ENCODE results near the gene RPA3. TPM values are rescaled to one million over a fixed set of nuclear protein-coding genes. Genes with fewer than 3 reads are reported as not detected.

RPA3 gene
- total RNA-seq, 6 donors from 2014 or later, result 6.3 to 31.1 (median 19.5) TPM

DNA sequence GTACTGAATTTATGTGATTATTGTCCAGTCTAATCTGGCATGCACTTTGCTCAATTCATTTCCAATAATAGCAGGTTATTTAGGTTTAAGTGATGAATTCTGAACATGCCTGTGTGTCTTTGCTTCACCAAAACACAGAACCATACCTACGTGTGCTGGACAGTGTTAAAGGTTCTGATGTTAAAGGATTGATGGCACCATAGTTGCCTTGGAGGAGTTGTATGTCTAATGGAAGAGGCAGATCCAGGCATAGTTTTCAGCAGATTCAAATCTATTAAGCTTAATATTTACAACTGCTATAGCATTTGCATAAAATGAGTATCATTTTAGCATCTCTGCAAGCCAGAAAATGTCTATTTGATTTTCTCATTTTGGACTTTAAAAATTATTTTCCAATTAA, 105.9 kb downstream of the RPA3 start:
- no peak overlapping the region for H3K27ac ChIP-seq
- DNase-seq (no peak), ATAC-seq (ENCODE audit: low FRiP score in 2 of 2) (no peak)
- 95 to 100% methylated on average over 1 of the region's 1 CpG for WGBS, 2 donors
- H3K36me3 ChIP-seq, result peaks cover 0 to 16% (median 0%) of the 10 kb centered on the region in 4 donors
- no peaks in the 10 kb centered on the region for H3K4me1 ChIP-seq
- no peaks in the 10 kb centered on the region for H3K27me3 ChIP-seq
- no peak for TF ChIP-seq POLR2A (IDR thresholded peaks at IDR 0.05)
- TF ChIP-seq CTCF (IDR thresholded peaks at IDR 0.05), result no peak
- no peak for TF ChIP-seq POLR2AphosphoS5 (IDR thresholded peaks at IDR 0.05)
- no peak for TF ChIP-seq EP300 (IDR thresholded peaks at IDR 0.05)
- no peak overlapping the region for H3K4me3 ChIP-seq
- no peaks in the 10 kb centered on the region for H3K9me3 ChIP-seq

DNA sequence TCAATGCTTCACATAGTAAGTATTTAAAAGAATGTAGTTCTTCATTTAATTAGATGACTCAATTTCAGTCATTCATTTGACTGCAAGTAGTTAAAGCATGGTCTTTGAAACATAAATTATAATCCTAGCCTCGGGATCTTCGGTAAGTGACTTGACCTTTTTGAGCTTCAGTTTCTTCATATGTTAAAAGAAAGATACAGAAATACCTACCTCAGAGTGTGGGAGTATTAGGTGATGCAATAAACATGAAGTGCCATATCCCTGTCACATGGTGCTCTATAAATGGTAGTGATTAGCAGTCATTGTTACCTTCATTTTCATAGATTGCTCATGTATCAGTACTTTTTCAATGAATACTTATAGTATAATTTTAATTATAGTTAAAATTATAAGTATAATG, 109.1 kb downstream of the RPA3 start:
- TF ChIP-seq POLR2A (IDR thresholded peaks at IDR 0.05) (no peak), EP300 (IDR thresholded peaks at IDR 0.05) (no peak), CTCF (IDR thresholded peaks at IDR 0.05) (no peak), POLR2AphosphoS5 (IDR thresholded peaks at IDR 0.05) (no peak)
- DNase-seq, result no peak
- Histone ChIP-seq H3K36me3 (peaks cover 4 to 27% (median 6%) of the 10 kb centered on the region in 4 donors), H3K4me1 (no peaks in the 10 kb centered on the region), H3K4me3 (no peak overlapping the region), H3K27me3 (no peaks in the 10 kb centered on the region), H3K27ac (no peak overlapping the region), H3K9me3 (no peaks in the 10 kb centered on the region)
- WGBS, 2 donors, result 95 to 97% methylated on average over 2 of the region's 2 CpGs
- ATAC-seq (ENCODE audit: low FRiP score in 2 of 2), result no peak

DNA sequence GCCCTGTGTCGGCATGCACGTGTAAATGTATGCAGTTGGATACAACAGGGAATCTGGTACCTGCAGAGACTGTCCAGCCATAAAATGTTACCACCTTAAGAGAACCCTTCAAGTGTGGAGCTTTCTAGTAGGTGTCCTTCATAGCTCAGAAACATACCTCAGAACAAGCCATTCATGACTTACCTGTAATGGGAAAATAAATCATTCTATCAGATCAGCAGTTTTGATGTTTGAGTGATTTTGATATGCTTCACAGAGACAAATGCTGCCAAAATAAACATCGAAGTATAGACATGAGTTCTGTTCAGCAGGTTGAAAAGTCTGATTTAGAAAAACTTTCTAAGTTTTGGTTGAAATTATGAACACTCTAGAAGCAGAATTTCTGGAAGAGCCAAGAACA, 111.4 kb downstream of the RPA3 start:
- TF ChIP-seq POLR2AphosphoS5 (IDR thresholded peaks at IDR 0.05) (no peak), EP300 (IDR thresholded peaks at IDR 0.05) (no peak), POLR2A (IDR thresholded peaks at IDR 0.05) (no peak), CTCF (IDR thresholded peaks at IDR 0.05) (no peak)
- Histone ChIP-seq H3K36me3 (peaks cover 4 to 27% (median 6%) of the 10 kb centered on the region in 4 donors), H3K4me1 (no peaks in the 10 kb centered on the region), H3K27ac (no peak overlapping the region), H3K9me3 (no peaks in the 10 kb centered on the region), H3K4me3 (no peak overlapping the region), H3K27me3 (no peaks in the 10 kb centered on the region)
- ATAC-seq (ENCODE audit: low FRiP score in 2 of 2) (no peak), DNase-seq (no peak)
- 58 to 62% methylated on average over 3 of the region's 3 CpGs for WGBS, 2 donors

DNA sequence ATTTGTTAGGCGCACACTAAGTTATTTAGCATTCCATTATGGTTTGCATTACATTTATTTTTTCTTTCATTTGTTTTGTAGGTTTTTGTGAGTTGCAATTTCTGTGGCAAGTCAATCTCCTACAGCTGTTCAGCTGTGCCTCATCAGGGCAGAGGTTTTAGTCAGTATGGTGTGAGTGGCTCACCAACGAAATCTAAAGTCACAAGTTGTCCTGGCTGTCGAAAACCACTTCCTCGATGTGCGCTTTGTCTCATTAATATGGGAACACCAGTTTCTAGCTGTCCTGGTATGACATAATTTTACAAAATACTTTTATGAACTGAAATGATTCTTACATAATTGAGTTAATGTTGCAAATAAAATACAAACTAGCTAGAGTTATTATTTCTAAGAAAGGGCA, 122.2 kb downstream of the RPA3 start:
- H3K4me3 ChIP-seq, result no peak overlapping the region
- peak in 1 of 2 donors; percentile 52 for ATAC-seq (ENCODE audit: low FRiP score in 2 of 2)

DNA sequence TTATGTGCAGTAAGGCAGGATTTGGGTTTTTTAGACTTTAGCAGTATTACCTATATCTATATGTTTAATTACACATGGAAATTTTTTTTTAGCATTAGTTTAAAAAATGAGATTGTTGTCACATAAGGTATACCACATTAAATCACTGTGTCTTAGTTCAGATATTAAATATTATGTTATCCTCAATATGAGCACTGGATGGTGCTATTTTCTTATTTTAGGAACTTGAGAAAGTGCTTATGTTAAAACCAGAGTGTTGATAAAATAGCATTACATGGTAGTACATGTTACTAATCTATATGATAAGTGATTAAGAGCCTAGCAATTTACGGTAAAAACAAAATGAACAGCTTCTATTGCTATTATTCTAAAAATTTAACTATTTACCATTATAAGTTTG, 123.0 kb downstream of the RPA3 start:
- no peaks in the 10 kb centered on the region for H3K27me3 ChIP-seq
- TF ChIP-seq CTCF (IDR thresholded peaks at IDR 0.05) (peak in 4 of 6 experiments; percentile 21 to 47 (median 36)), POLR2A (IDR thresholded peaks at IDR 0.05) (no peak)
- 88 to 91% methylated on average over 1 of the region's 1 CpG for WGBS, 2 donors
- ATAC-seq (ENCODE audit: low FRiP score in 2 of 2) (peak in 1 of 2 donors; percentile 53), DNase-seq (no peak)
- H3K36me3 ChIP-seq, result peaks cover 0 to 44% (median 10%) of the 10 kb centered on the region in 4 donors
- no peak overlapping the region for H3K4me3 ChIP-seq
- H3K9me3 ChIP-seq, result no peaks in the 10 kb centered on the region
- H3K27ac ChIP-seq, result no peak overlapping the region
- no peaks in the 10 kb centered on the region for H3K4me1 ChIP-seq

More for the DNA sequence above, 122.2 kb downstream of the RPA3 start:
- WGBS, 2 donors, result 67 to 82% methylated on average over 5 of the region's 5 CpGs
- peak in 1 of 2 donors; percentile 33 for DNase-seq
- Histone ChIP-seq H3K27ac (no peak overlapping the region), H3K9me3 (no peaks in the 10 kb centered on the region), H3K4me1 (no peaks in the 10 kb centered on the region), H3K27me3 (no peaks in the 10 kb centered on the region), H3K36me3 (peaks cover 0 to 39% (median 10%) of the 10 kb centered on the region in 4 donors)
- no peak for TF ChIP-seq POLR2AphosphoS5 (IDR thresholded peaks at IDR 0.05)
- no peak for TF ChIP-seq EP300 (IDR thresholded peaks at IDR 0.05)
- no peak for TF ChIP-seq POLR2A (IDR thresholded peaks at IDR 0.05)

Other genes starting within 250 kb of the RPA3 start
- gene COL28A1, start 182.7 kb downstream of the RPA3 start, total RNA-seq, result 10 to 100 TPM in 1 of 6 donors, 1 to 10 TPM in 5; 1.5 to 14.7 (median 4.3) TPM
- gene MIOS, start 151.7 kb downstream of the RPA3 start, total RNA-seq, result 10 to 100 TPM; 14.0 to 47.6 (median 27.7) TPM
- 10 to 100 TPM in 5 of 6 donors, 1 to 10 TPM in 1; 8.4 to 29.7 (median 13.3) TPM for gene UMAD1, start 77.9 kb downstream of the RPA3 start, total RNA-seq

All from upper lobe of left lung (tissue), 6 donors.